Measurements from ENCODE around the gene DPF1. TPM values are rescaled to one million over a fixed set of nuclear protein-coding genes. Genes with fewer than 3 reads are reported as not detected.
"Not testable (repeated sequence)": the region's sequence is repeated elsewhere in the genome, so short reads cannot be mapped to it uniquely, and the experiment has no call there.

The DPF1 gene
- total and polyA plus RNA-seq, 4 donors = 0.72 to 2.1 (median 1.3) TPM; not detected in 1

DNA sequence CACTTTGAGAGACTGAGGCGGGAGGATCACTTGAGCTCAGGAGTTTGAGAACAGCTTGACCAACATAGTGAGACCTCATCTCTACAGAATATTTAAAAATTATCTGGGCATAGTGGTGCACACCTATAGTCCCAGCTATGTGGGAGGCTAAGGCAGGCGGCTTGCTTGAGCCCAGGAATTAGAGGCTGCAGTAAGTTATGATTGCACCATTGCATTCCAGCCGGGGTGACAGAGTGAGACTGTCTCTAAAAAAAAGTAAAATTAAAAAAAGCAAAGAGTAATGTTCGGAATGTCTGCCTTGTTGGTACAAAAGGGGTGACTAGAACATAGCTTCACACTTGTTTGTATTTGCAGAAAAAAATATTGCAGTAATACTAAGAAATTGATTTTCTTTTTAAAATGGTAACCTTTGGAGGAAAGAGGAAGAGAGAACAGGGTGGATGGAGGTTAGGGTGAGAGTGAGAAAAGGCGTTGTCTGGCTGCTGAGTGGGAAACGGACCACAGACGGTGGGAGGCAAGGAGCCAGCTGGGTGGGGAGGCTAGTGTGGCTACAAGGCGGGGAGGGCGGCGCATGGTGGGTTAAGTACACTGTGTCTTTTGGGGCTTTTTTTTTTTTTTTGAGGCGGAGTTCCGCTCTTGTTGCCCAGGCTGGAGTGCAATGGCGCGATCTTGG is 21.9 kb upstream of the DPF1 start:
- DNase-seq = peak; percentile 82 to 93
- 6 to 9% methylated on average over 13 to 14 of the region's 14 CpGs for WGBS, 2 donors
- no peaks in the 10 kb centered on the region for H3K9me3 ChIP-seq (ENCODE audit: control insufficient read depth, low read length)
- no peaks in the 10 kb centered on the region for H3K27me3 ChIP-seq (ENCODE audit: control insufficient read depth in 1 of 2, insufficient read depth in 2 of 2, low read length in 1 of 2)
- intact Hi-C loops (cut with DNase I) = loop anchor here in 1 of 2 donors (5.0 kb wide), 1 partner anchor 91 kb away; the partner anchor contains the start of gene CATSPERG
- peak overlapping the region; percentile 48 to 94 for H3K27ac ChIP-seq (ENCODE audit: low read depth in 1 of 2, low read length in 2 of 2)
- ATAC-seq (ENCODE audit: low FRiP score) = peak; percentile 36
- H3K4me3 ChIP-seq (ENCODE audit: low read length in 2 of 2) = no peak overlapping the region
- H3K4me1 ChIP-seq (ENCODE audit: control insufficient read depth in 1 of 2, insufficient read depth in 2 of 2, low read length in 2 of 2) = peaks cover 3% of the 10 kb centered on the region in 2 donors
- H3K36me3 ChIP-seq (ENCODE audit: control insufficient read depth in 1 of 2, insufficient read depth in 2 of 2, low read length in 1 of 2) = no peaks in the 10 kb centered on the region

DNA sequence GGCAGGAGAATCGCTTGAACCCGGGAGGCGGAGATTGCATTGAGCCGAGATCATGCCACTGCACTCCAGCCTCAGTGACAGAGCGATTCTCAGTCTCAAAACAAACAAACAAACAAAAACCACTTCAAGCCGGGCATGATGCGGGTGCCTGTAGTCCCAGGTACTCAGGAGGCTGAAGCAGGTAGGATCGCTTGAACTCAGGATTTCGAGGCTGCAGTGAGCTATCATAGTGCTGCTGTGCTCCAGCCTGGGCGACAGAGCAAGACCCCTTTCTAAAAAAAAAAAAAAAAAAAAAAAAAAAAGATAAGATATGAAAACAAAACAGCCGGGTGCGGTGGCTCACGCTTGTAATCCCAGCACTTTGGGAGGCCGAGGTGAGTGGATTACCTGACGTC is 19.3 kb upstream of the DPF1 start:
- intact Hi-C loops (cut with DNase I) = loop anchor here (1.0 to 5.0 kb wide), 3 partner anchors 74 to 92 kb away; partner anchors contain the start of genes CATSPERG (in 1 of the 2), KCNK6 (in 1 of the 2) and YIF1B (in 1 of the 2)
- Histone ChIP-seq H3K27me3 (ENCODE audit: control insufficient read depth in 1 of 2, insufficient read depth in 2 of 2, low read length in 1 of 2) (no peaks in the 10 kb centered on the region), H3K4me3 (ENCODE audit: low read length in 2 of 2) (no peak overlapping the region)

DNA sequence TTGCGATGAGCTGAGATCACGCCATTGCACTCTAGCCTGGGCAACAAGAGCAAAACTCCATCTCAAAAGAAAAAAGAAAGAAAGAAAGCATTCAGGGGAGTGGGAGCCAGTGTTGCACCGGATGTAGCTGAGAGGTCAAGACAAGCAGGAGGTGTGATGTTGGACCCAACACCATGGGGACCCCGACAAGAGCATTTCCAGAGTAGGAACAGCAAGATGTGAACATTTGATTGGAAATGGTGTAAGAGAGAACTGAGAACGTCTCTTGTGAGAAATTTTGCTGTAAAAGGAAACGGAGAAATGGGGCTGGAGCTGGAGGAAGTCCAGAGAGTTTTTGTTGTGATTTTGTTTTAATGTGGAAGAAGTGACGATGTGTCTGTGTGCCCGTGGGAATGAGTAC is 15.8 kb upstream of the DPF1 start:
- 24 to 26% methylated on average over 8 of the region's 8 CpGs for WGBS, 2 donors
- ATAC-seq (ENCODE audit: low FRiP score) (no peak), DNase-seq (no peak)
- intact Hi-C loops (cut with DNase I) = loop anchor here (5.0 kb wide), 2 partner anchors 77 to 82 kb away; partner anchors contain the start of genes KCNK6 (in 1 of the 2) and YIF1B (in 1 of the 2)
- H3K9me3 ChIP-seq (ENCODE audit: control insufficient read depth, low read length) = no peaks in the 10 kb centered on the region
- no peaks in the 10 kb centered on the region for H3K36me3 ChIP-seq (ENCODE audit: control insufficient read depth in 1 of 2, insufficient read depth in 2 of 2, low read length in 1 of 2)
- H3K27me3 ChIP-seq (ENCODE audit: control insufficient read depth in 1 of 2, insufficient read depth in 2 of 2, low read length in 1 of 2) = no peaks in the 10 kb centered on the region
- H3K4me1 ChIP-seq (ENCODE audit: control insufficient read depth in 1 of 2, insufficient read depth in 2 of 2, low read length in 2 of 2) = peaks cover 0 to 1% of the 10 kb centered on the region in 2 donors
- H3K27ac ChIP-seq (ENCODE audit: low read depth in 1 of 2, low read length in 2 of 2) = no peak overlapping the region
- H3K4me3 ChIP-seq (ENCODE audit: low read length in 2 of 2) = no peak overlapping the region

More for the DNA sequence above, 19.3 kb upstream of the DPF1 start:
- ATAC-seq (ENCODE audit: low FRiP score) (no peak), DNase-seq (no peak)
- Histone ChIP-seq H3K4me1 (ENCODE audit: control insufficient read depth in 1 of 2, insufficient read depth in 2 of 2, low read length in 2 of 2) (peaks cover 2 to 4% of the 10 kb centered on the region in 2 donors), H3K27ac (ENCODE audit: low read depth in 1 of 2, low read length in 2 of 2) (no peak overlapping the region), H3K36me3 (ENCODE audit: control insufficient read depth in 1 of 2, insufficient read depth in 2 of 2, low read length in 1 of 2) (no peaks in the 10 kb centered on the region), H3K9me3 (ENCODE audit: control insufficient read depth, low read length) (no peaks in the 10 kb centered on the region)
- WGBS, 2 donors = 53 to 54% methylated on average over 15 of the region's 15 CpGs

DNA sequence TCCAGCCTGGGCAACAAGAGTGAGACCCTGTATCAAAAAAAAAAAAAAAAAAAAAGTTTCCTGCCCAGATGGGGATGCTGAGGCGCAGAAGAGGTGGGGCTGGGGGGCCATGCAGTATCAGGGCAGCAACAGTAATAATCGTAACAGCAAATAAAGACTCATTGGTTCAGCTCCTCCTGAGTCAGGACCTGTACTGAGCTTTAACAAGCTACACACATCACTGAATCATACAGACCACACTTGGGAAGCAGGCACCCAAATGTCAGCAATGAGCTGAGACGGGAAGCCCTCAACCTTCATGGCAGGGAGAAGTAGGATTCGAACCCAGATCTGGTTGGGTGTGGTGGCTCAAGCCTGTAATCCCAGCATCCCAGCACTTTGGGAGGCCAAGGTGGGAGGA is 10.6 kb upstream of the DPF1 start:
- H3K27ac ChIP-seq (ENCODE audit: low read depth in 1 of 2, low read length in 2 of 2) = no peak overlapping the region
- no peaks in the 10 kb centered on the region for H3K4me1 ChIP-seq (ENCODE audit: control insufficient read depth in 1 of 2, insufficient read depth in 2 of 2, low read length in 2 of 2)
- ATAC-seq (ENCODE audit: low FRiP score) (no peak), DNase-seq (no peak)
- H3K27me3 ChIP-seq (ENCODE audit: control insufficient read depth in 1 of 2, insufficient read depth in 2 of 2, low read length in 1 of 2) = no peaks in the 10 kb centered on the region
- no peaks in the 10 kb centered on the region for H3K9me3 ChIP-seq (ENCODE audit: control insufficient read depth, low read length)
- no peak overlapping the region for H3K4me3 ChIP-seq (ENCODE audit: low read length in 2 of 2)
- no peaks in the 10 kb centered on the region for H3K36me3 ChIP-seq (ENCODE audit: control insufficient read depth in 1 of 2, insufficient read depth in 2 of 2, low read length in 1 of 2)
- intact Hi-C loops (cut with DNase I) = loop anchor here (1.0 to 2.0 kb wide), 2 partner anchors 100 to 101 kb away; partner anchors contain the start of gene CATSPERG (in 2 of the 2)
- WGBS, 2 donors = 92 to 95% methylated on average over 4 of the region's 4 CpGs

DNA sequence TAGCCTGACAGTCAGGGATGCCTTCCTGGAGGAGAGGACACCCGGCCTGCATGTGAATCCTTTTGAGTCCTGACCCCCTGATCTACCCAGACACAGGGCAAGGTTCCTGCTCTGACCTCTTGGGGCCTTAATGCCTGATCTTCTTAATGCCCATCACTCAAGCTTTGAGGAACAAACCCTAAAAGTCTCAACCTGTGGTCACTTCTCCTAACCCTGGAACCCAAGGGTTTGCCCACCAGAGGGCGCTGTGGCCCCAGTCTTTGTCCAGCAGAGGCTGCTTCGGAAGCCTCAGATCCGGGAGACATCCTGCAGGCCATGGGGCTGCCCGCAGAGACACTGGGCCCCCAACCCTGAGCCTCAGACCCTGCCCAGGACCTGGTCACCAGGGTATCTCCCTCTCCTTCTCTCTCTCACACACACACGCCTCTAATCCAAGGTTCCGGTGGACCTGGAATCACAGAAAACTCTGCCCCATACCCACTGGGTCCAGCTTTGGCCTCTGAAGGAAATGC is 9.8 kb upstream of the DPF1 start:
- H3K36me3 ChIP-seq (ENCODE audit: control insufficient read depth in 1 of 2, insufficient read depth in 2 of 2, low read length in 1 of 2) = no peaks in the 10 kb centered on the region
- ATAC-seq (ENCODE audit: low FRiP score) = peak; percentile 84
- intact Hi-C loops (cut with DNase I) = loop anchor here (1.0 to 2.0 kb wide), 2 partner anchors 101 to 102 kb away; partner anchors contain the start of gene CATSPERG (in 2 of the 2)
- 21 to 26% methylated on average over 7 of the region's 7 CpGs for WGBS, 2 donors
- no peak overlapping the region for H3K4me3 ChIP-seq (ENCODE audit: low read length in 2 of 2)
- no peaks in the 10 kb centered on the region for H3K9me3 ChIP-seq (ENCODE audit: control insufficient read depth, low read length)
- no peak overlapping the region for H3K27ac ChIP-seq (ENCODE audit: low read depth in 1 of 2, low read length in 2 of 2)
- no peaks in the 10 kb centered on the region for H3K4me1 ChIP-seq (ENCODE audit: control insufficient read depth in 1 of 2, insufficient read depth in 2 of 2, low read length in 2 of 2)
- H3K27me3 ChIP-seq (ENCODE audit: control insufficient read depth in 1 of 2, insufficient read depth in 2 of 2, low read length in 1 of 2) = no peaks in the 10 kb centered on the region
- peak; percentile 89 to 95 for DNase-seq

DNA sequence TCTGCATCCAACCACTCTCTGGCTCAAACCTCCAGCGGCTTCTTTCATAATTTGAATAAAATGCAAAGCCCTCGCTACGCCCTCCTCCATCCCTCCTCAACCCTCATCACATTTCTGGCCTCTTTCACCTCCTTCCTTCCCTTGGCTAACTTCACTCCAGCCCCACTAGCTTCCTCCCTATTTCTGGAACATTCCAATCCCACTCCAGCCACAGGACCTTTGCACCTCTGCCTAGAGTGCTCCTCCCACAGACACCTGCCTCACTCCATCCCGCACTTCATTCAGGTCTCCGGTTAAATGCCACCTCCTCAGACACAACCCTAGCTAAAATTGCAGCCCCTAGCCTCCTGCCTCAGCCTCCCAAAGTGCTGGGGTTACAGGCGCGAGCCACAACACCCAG is 7.9 kb upstream of the DPF1 start:
- Histone ChIP-seq H3K4me3 (ENCODE audit: low read length in 2 of 2) (no peak overlapping the region), H3K27me3 (ENCODE audit: control insufficient read depth in 1 of 2, insufficient read depth in 2 of 2, low read length in 1 of 2) (no peaks in the 10 kb centered on the region), H3K4me1 (ENCODE audit: control insufficient read depth in 1 of 2, insufficient read depth in 2 of 2, low read length in 2 of 2) (no peaks in the 10 kb centered on the region), H3K9me3 (ENCODE audit: control insufficient read depth, low read length) (no peaks in the 10 kb centered on the region), H3K27ac (ENCODE audit: low read depth in 1 of 2, low read length in 2 of 2) (no peak overlapping the region), H3K36me3 (ENCODE audit: control insufficient read depth in 1 of 2, insufficient read depth in 2 of 2, low read length in 1 of 2) (no peaks in the 10 kb centered on the region)
- ATAC-seq (ENCODE audit: low FRiP score) (no peak), DNase-seq (no peak)
- 91 to 93% methylated on average over 7 of the region's 7 CpGs for WGBS, 2 donors
- intact Hi-C loops (cut with DNase I) = no loop called here

DNA sequence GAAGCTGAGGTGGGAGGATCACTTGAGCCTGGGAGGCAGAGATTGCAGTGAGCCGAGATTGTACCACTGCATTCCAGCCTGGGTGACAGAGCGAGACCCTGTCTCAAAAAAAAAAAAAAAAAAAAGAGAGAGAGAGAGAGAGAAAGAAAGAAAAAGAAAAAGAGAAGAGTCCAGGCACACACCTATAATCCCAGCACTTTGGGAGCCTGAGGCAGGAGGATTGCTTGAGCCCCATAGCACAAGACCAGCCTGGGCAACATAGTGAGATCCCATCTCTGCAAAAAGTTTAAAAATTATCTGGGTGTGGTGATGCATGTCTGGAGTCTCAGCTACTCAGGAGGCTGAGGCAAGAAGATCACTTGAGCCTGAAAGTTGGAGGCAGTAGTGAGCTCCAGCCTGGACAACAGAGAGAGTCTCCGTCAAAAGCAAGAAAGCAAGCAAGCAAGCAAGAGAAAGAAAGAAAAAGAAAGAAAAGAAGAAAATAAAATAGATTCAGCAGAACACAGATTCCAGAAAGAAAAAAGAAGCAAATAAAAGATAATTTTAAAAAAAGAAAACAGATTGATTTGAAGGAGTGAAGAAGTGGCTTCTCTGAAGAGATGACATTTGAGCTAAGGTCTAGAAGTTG is 6.6 kb upstream of the DPF1 start:
- H3K9me3 ChIP-seq (ENCODE audit: control insufficient read depth, low read length); DNase-seq; H3K27ac ChIP-seq (ENCODE audit: low read depth in 1 of 2, low read length in 2 of 2); H3K4me3 ChIP-seq (ENCODE audit: low read length in 2 of 2); ATAC-seq (ENCODE audit: low FRiP score); H3K4me1 ChIP-seq (ENCODE audit: control insufficient read depth in 1 of 2, insufficient read depth in 2 of 2, low read length in 2 of 2); intact Hi-C loops (cut with DNase I); H3K27me3 ChIP-seq (ENCODE audit: control insufficient read depth in 1 of 2, insufficient read depth in 2 of 2, low read length in 1 of 2); H3K36me3 ChIP-seq (ENCODE audit: control insufficient read depth in 1 of 2, insufficient read depth in 2 of 2, low read length in 1 of 2): not testable (repeated sequence)
- 84 to 85% methylated on average over 3 of the region's 3 CpGs for whole genome bisulfite sequencing, 2 donors

DNA sequence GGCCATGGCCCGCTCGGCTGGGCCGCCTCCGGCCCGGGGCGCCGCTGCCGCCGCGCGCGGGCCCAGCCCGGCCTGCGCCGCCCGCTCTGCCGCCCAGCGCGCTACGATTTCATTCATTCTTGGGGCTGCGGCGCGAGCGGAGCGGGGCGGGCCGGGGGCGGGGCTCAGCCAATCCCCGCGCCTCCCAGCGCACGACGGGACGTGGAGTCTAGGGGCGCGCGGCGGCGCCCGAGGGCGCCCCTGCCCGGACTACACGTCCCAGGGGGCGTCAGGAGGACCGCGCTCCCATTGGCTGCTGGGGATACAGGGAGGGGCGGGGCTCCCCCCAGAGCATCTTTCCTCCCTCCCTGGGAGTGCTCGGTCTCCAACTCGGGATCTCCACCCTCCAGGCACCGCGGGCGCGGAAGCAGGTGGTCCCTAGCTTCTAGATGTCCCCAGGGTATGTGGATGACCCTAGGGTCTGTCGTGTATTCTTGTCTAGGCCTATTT is 5.6 kb upstream of the DPF1 start:
- peak; percentile 55 for ATAC-seq (ENCODE audit: low FRiP score)
- H3K27ac ChIP-seq (ENCODE audit: low read depth in 1 of 2, low read length in 2 of 2) = no peak overlapping the region
- 0 to 1% methylated on average over 42 to 54 of the region's 54 CpGs for WGBS, 2 donors
- DNase-seq = peak; percentile 70 to 87
- H3K4me3 ChIP-seq (ENCODE audit: low read length in 2 of 2) = no peak overlapping the region
- intact Hi-C loops (cut with DNase I) = loop anchor here (5.0 to 10.0 kb wide), 3 partner anchors 85 to 325 kb away; partner anchors contain the start of genes SIPA1L3 (in 1 of the 2) and WDR87 (in 1 of the 2)
- no peaks in the 10 kb centered on the region for H3K4me1 ChIP-seq (ENCODE audit: control insufficient read depth in 1 of 2, insufficient read depth in 2 of 2, low read length in 2 of 2)
- H3K36me3 ChIP-seq (ENCODE audit: control insufficient read depth in 1 of 2, insufficient read depth in 2 of 2, low read length in 1 of 2) = no peaks in the 10 kb centered on the region
- no peaks in the 10 kb centered on the region for H3K27me3 ChIP-seq (ENCODE audit: control insufficient read depth in 1 of 2, insufficient read depth in 2 of 2, low read length in 1 of 2)
- H3K9me3 ChIP-seq (ENCODE audit: control insufficient read depth, low read length) = no peaks in the 10 kb centered on the region
